Spleen (tissue), 7 donors: ENCODE data around the gene GNG13.

ENCODE experiments used
- CTCF ChIP-seq, 11 experiments: fragments of 200-600 bp in 7 of 11; fragments of 450-650 bp in 4 of 11; sonication (generic) in 4 of 11; IDR thresholded peaks in 8 of 11; conservative IDR thresholded peaks in 3 of 11; 1 replicate in 7 of 11; 2 replicates in 4 of 11; pipeline versions ENCODE4 v1.4.0 to v1.8.0; 2016 to 2021; ENCODE audit warnings: antibody characterized with exemption in 11 of 11, inconsistent platforms in 4 of 11, mild to moderate bottlenecking in 1 of 11
- POLR2A ChIP-seq, 3 donors: fragments of 450-650 bp; IDR thresholded peaks; one replicate each; pipeline ENCODE4 v1.5.1; 2017; ENCODE audit warnings: antibody characterized with exemption in 3 of 3, mild to moderate bottlenecking in 1 of 3
- donor health status: DM: no; HTN: no; CAD: no; lungs with moderate emphysema.
- donor health status: DM: no; HTN: no; CAD: no.
- donor health status: DM: no; HTN: no; CAD: no.

GRCh38 chr16:817001-817906 is 16.7 kb upstream of the GNG13 start:
- TF ChIP-seq CTCF (IDR thresholded peaks at IDR 0.05 in 8 of 11, conservative IDR thresholded peaks at IDR 0.05 in 3 of 11), result no peak
- TF ChIP-seq POLR2A (IDR thresholded peaks at IDR 0.05), result no peak
